Thyroid gland (tissue), 4 donors: Measurements from ENCODE around the gene RCAN1. TPM values are rescaled to one million over a fixed set of nuclear protein-coding genes. Genes with fewer than 3 reads are reported as not detected.

ENCODE experiments used
- DNase-seq, 2 donors: peaks; one replicate each; pipeline ENCODE4 v3.0.0-alpha.2; 2019
- H3K27ac ChIP-seq, 3 donors: fragments of 200-600 bp; sonication (generic); 1 replicate in 2 of 3; 2 replicates in 1 of 3; pipeline ENCODE4 v1.5.1; 2016 to 2019; ENCODE audit warnings: mild to moderate bottlenecking in 1 of 3, moderate library complexity in 1 of 3
- H3K27me3 ChIP-seq: fragments of 200-600 bp; sonication (generic); one replicate; pipeline ENCODE4 v1.5.1; 2019
- H3K36me3 ChIP-seq, 2 donors: fragments of 200-600 bp; sonication (generic); one replicate each; pipeline ENCODE4 v1.5.1; 2016 to 2019
- H3K4me1 ChIP-seq, 2 donors: fragments of 200-600 bp; sonication (generic); one replicate each; pipeline ENCODE4 v1.5.1; 2017 to 2019
- H3K4me3 ChIP-seq, 3 donors: fragments of 200-600 bp; sonication (generic); replicated peaks in 1 of 3; 1 replicate in 2 of 3; 2 replicates in 1 of 3; pipeline ENCODE4 v1.5.1; 2016; ENCODE audit warnings: mild to moderate bottlenecking in 1 of 3
- H3K9me3 ChIP-seq: fragments of 200-600 bp; sonication (generic); one replicate; pipeline ENCODE4 v1.5.1; 2017
- CTCF ChIP-seq, 6 experiments: fragments of 200-600 bp in 3 of 6; fragments of 450-650 bp in 3 of 6; sonication (generic) in 3 of 6; IDR thresholded peaks; one replicate each; pipeline ENCODE4 v1.5.1; 2016 to 2019; ENCODE audit warnings: antibody characterized with exemption in 6 of 6, mild to moderate bottlenecking in 2 of 6, inconsistent platforms in 1 of 6, moderate library complexity in 1 of 6
- POLR2A ChIP-seq, 2 donors: fragments of 450-650 bp; IDR thresholded peaks; one replicate each; pipeline ENCODE4 v1.6.1; 2017; ENCODE audit warnings: antibody characterized with exemption in 2 of 2, mild to moderate bottlenecking in 2 of 2, moderate library complexity in 1 of 2
- WGBS, 2 donors: methylation state at CpG; one replicate each; pipeline ENCODE4 v1.1.5; 2017; 5-methylcytosine and 5-hydroxymethylcytosine counted together
- intact Hi-C: fragments of 100-400 bp; cut with DNase I; formaldehyde crosslinking; loops from one replicate; pipeline ENCODE4 v1.15.1; 2023
- total RNA-seq, 4 donors: library from RNA; depleted of rRNA; stranded (reverse); fragments of >200 nt; gene quantifications; one replicate each; pipeline ENCODE4 v1.2.3, GENCODE V29; 2016

The RCAN1 gene
- 10 to 100 TPM; 24.5 to 32.7 (median 29.0) TPM for total RNA-seq

GRCh38 chr21:34614628-34615486 is at the start of gene RCAN1:
RCAN1 (minus strand) TSS chr21:34615113; CDS start chr21:34615011, 102 bp downstream.
- peak within 1 kb of the TSS; percentile 49 to 83 (median 55) for H3K27ac ChIP-seq
- H3K4me1 ChIP-seq, result peaks cover 0 to 12% of the 10 kb centered on the region in 2 donors
- peak; percentile 91 for DNase-seq
- peak within 1 kb of the TSS; percentile 35 to 62 (median 59) for H3K4me3 ChIP-seq
- intact Hi-C loops, result no loop called here
- TF ChIP-seq CTCF (IDR thresholded peaks at IDR 0.05), result peak in 1 of 6 experiments; percentile 21
- TF ChIP-seq POLR2A (IDR thresholded peaks at IDR 0.05), result peak in 1 of 2 donors; percentile 42
- H3K9me3 ChIP-seq, result no peaks in the 10 kb centered on the region
- H3K36me3 ChIP-seq, result no peaks in the 10 kb centered on the region
- H3K27me3 ChIP-seq, result no peaks in the 10 kb centered on the region
- WGBS, 2 donors, result 0 to 2% methylated on average over 18 to 37 of the region's 121 CpGs

GRCh38 chr21:34661848-34662247 is 46.9 kb upstream of the RCAN1 start:
- H3K4me3 ChIP-seq, result no peak overlapping the region
- peaks cover 8 to 17% of the 10 kb centered on the region in 2 donors for H3K4me1 ChIP-seq
- DNase-seq, result no peak
- H3K9me3 ChIP-seq, result no peaks in the 10 kb centered on the region
- intact Hi-C loops, result no loop called here
- H3K27me3 ChIP-seq, result no peaks in the 10 kb centered on the region
- no peak overlapping the region for H3K27ac ChIP-seq
- TF ChIP-seq CTCF (IDR thresholded peaks at IDR 0.05) (no peak), POLR2A (IDR thresholded peaks at IDR 0.05) (no peak)
- H3K36me3 ChIP-seq, result no peaks in the 10 kb centered on the region

GRCh38 chr21:34653522-34653921 is 38.6 kb upstream of the RCAN1 start:
- no peaks in the 10 kb centered on the region for H3K27me3 ChIP-seq
- no peak overlapping the region for H3K27ac ChIP-seq
- no peaks in the 10 kb centered on the region for H3K9me3 ChIP-seq
- TF ChIP-seq POLR2A (IDR thresholded peaks at IDR 0.05) (no peak), CTCF (IDR thresholded peaks at IDR 0.05) (no peak)
- H3K36me3 ChIP-seq, result no peaks in the 10 kb centered on the region
- DNase-seq, result no peak
- 84 to 92% methylated on average over 6 of the region's 6 CpGs for WGBS, 2 donors
- peaks cover 0 to 3% of the 10 kb centered on the region in 2 donors for H3K4me1 ChIP-seq
- intact Hi-C loops, result no loop called here
- no peak overlapping the region for H3K4me3 ChIP-seq

DNA sequence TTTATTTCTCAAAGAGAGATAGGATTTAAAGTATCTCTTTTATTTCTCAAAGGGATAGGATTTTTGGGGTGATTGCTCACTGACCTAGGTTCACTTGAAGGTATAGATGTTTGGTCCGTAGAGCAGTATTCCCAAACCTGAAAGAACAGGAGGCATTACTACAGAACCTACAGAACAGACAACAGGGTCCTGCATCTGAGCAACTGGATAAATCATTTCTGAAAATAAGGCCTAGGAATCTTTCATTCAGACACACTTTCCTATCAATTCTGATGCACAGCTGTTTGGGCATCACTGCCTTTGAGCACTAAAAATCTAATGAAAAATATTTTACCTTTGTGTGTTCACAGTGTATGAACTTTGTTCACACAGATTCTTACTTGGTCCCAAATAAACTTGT is 36.7 kb upstream of the RCAN1 start:
- H3K4me3 ChIP-seq, result no peak overlapping the region
- no peaks in the 10 kb centered on the region for H3K4me1 ChIP-seq
- no peak overlapping the region for H3K27ac ChIP-seq
- H3K36me3 ChIP-seq, result no peaks in the 10 kb centered on the region
- no peaks in the 10 kb centered on the region for H3K27me3 ChIP-seq
- 91 to 95% methylated on average over 1 of the region's 1 CpG for WGBS, 2 donors
- intact Hi-C loops, result no loop called here
- DNase-seq, result no peak
- H3K9me3 ChIP-seq, result no peaks in the 10 kb centered on the region
- no peak for TF ChIP-seq CTCF (IDR thresholded peaks at IDR 0.05)
- TF ChIP-seq POLR2A (IDR thresholded peaks at IDR 0.05), result no peak

- Histone ChIP-seq H3K27ac (no peak overlapping the region), H3K36me3 (no peaks in the 10 kb centered on the region), H3K4me1 (no peaks in the 10 kb centered on the region), H3K9me3 (no peaks in the 10 kb centered on the region), H3K4me3 (no peak overlapping the region), H3K27me3 (no peaks in the 10 kb centered on the region)
- TF ChIP-seq POLR2A (IDR thresholded peaks at IDR 0.05) (no peak), CTCF (IDR thresholded peaks at IDR 0.05) (no peak)
- intact Hi-C loops, result no loop called here
- no peak for DNase-seq
- WGBS, 2 donors, result 32 to 61% methylated on average over 1 of the region's 1 CpG
Observed at GRCh38 chr21:34650861-34651431, 36.0 kb upstream of the RCAN1 start.
